AG10803 (cell line): ENCODE results near the gene SHISA4.

Experiments used
- DNase-seq: peaks from one replicate; pipeline ENCODE4 v3.0.0; 2010; ENCODE audit warnings: low read depth
- H3K4me3 ChIP-seq: 2 replicates; pipeline ENCODE4 v1.5.1; 2011; ENCODE audit warnings: mild to moderate bottlenecking, low read length, control low read depth
- TF ChIP-seq, protein P1 (sequence below): conservative IDR thresholded peaks from 2 replicates; pipeline ENCODE4 v1.5.1; 2011; ENCODE audit warnings: mild to moderate bottlenecking, low read length, control low read depth, inconsistent platforms

SHISA4 gene

DNA sequence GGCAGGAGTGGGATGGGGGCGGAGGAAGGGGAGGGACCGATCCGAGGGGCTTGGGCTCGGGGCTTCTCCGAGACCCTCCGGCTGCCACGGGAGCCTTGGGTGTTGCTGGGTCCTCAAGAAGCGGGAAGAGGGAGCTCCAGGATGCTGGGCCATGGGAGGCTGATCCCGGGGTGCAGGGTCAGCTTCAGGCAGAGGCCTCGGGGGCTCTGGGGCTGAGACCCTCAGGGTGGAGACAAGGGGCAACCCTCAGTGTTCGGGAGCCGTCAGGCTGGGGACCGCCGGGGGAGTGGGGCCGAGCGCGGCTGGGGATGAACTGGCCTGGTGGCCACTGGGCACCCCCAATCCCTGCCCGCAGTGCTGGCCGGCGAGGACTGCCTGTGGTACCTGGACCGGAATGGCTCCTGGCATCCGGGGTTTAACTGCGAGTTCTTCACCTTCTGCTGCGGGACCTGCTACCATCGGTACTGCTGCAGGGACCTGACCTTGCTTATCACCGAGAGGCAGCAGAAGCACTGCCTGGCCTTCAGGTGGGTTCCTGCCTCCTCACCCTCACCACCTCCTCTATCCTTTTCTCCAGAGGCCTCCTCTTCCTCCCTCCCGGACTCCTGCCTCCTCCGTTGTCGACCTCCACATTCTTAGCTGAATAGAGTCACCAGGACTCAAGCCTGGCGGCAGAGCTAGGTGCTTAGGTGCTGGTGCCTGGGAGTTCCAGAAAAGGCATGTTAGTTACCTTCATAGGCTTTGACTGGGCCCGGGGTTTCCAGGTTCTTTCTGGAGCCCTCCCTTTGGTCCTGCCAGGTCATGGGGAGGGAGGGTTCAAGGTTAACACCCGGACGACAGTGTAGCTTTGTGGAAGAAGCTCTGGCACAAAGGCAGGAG lies 631 bp downstream of the SHISA4 start:
- TF ChIP-seq, protein P1, sequence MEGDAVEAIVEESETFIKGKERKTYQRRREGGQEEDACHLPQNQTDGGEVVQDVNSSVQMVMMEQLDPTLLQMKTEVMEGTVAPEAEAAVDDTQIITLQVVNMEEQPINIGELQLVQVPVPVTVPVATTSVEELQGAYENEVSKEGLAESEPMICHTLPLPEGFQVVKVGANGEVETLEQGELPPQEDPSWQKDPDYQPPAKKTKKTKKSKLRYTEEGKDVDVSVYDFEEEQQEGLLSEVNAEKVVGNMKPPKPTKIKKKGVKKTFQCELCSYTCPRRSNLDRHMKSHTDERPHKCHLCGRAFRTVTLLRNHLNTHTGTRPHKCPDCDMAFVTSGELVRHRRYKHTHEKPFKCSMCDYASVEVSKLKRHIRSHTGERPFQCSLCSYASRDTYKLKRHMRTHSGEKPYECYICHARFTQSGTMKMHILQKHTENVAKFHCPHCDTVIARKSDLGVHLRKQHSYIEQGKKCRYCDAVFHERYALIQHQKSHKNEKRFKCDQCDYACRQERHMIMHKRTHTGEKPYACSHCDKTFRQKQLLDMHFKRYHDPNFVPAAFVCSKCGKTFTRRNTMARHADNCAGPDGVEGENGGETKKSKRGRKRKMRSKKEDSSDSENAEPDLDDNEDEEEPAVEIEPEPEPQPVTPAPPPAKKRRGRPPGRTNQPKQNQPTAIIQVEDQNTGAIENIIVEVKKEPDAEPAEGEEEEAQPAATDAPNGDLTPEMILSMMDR, result no peak
- no peak for DNase-seq
- peak overlapping the region; percentile 80 for H3K4me3 ChIP-seq

GRCh38 chr1:201890223-201890622 lies 1.5 kb downstream of the SHISA4 start:
- no peak for DNase-seq
- H3K4me3 ChIP-seq, result no peak overlapping the region
- TF ChIP-seq, protein P1, result no peak

DNA sequence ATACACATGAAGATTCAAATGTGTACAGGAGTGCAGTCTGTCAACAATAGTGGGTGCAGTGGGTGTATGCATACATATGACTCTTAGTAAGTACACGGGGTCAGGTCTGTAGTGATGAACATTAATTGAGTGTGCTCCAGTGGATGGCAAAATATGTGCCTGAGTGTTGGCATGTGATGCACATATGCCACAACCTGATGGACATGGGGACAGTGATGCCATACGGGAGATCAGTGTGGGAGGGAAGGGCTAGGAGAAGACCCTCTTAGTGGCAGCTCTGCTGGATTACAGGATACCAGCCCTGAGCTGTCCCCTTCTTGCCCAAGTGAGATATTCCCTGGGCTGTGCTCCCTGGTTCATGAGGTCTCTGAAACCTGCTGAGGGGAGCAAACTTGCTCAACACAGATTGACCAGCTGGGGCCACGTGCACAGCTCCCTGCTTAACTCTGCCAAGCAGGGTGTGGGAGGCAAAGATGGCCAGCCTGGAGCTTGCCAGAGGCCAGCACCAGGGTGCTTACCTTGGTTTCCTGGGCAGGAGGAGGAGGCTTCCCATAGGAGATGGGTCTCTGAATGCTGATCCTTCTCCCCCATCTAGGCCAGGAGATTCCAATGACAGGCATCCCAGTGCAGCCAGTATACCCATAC lies 2.2 kb downstream of the SHISA4 start:
- H3K4me3 ChIP-seq, result no peak overlapping the region
- TF ChIP-seq, protein P1, result no peak
- no peak for DNase-seq

GRCh38 chr1:201891451-201892045 lies 2.9 kb downstream of the SHISA4 start:
- no peak overlapping the region for H3K4me3 ChIP-seq
- DNase-seq, result no peak
- TF ChIP-seq, protein P1, result no peak

GRCh38 chr1:201892211-201892610 lies 3.5 kb downstream of the SHISA4 start:
- no peak overlapping the region for H3K4me3 ChIP-seq
- DNase-seq, result no peak
- TF ChIP-seq, protein P1, result no peak

DNA sequence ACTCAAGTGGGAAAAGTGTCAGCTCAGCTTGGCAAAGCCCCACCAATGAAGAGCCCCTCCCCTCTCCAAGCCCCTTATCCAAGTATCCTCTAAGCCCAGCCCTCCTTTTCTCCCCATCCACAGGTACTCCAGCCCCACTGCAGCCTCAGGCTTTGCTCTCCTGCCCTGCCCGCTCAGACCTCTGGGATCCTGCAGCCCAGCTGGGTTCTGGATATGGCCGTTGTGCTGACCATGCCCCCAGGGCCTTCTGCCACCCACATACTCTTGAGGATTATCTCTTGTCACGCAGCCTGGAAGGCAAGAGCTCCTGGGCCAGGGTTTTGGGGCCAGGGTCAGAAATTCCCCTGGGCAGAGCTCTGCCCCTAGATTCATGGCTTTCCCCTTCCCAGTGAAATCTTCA lies 4.7 kb downstream of the SHISA4 start:
- DNase-seq, result no peak
- TF ChIP-seq, protein P1, result no peak
- H3K4me3 ChIP-seq, result no peak overlapping the region
